HepG2 (cell line): ENCODE data around the gene CIAO2B. TPM values are rescaled to one million over a fixed set of nuclear protein-coding genes. Genes with fewer than 3 reads are reported as not detected.

Experiments
- ATAC-seq: fragments of 200-7000 bp; cut with Tn5 transposase; 3 replicates; pipeline ENCODE4 v1.9.1; 2020; ENCODE audit warnings: mild to moderate bottlenecking, moderate library complexity
- BruUV-seq: library from RNA; stranded (reverse); fragments of 400-500 nt; replicated peaks from 2 replicates; lab custom pipeline; 2021; lab: Mats Ljungman, UMichigan
- CTCF ChIA-PET: fragments of 300-600 bp; formaldehyde crosslinking; extraction: SDS; loops from one replicate; lab custom pipeline; 2021; ENCODE audit warnings: low total read pairs, inconsistent platforms, low intra/inter-chr PET ratio; lab: Yijun Ruan, JAX
- POLR2A ChIA-PET: fragments of 350-600 bp; sonication (Branson Sonifier 250); formaldehyde crosslinking; loops from one replicate; lab custom pipeline; 2020; ENCODE audit warnings: antibody characterized with exemption, inconsistent platforms; lab: Yijun Ruan, JAX
- DNase-seq: peaks from one replicate; pipeline ENCODE4 v3.0.0-alpha.2; 2015; ENCODE audit warnings: low spot score
- FAIRE-seq: peaks from 3 replicates; lab custom pipeline; 2011; peaks lifted over from hg19 to GRCh38; lab: Jason Lieb, UNC
- H2AFZ ChIP-seq: one replicate; pipeline ENCODE4 v1.6.1; 2011; ENCODE audit warnings: low read length, inconsistent platforms
- H3K27ac ChIP-seq: fragments of 300-600 bp; 3 replicates; pipeline ENCODE4 v1.8.0; 2011; ENCODE audit warnings: mixed run types, mild to moderate bottlenecking, mixed read lengths, low read length, inconsistent platforms; ENCODE audit not compliant: insufficient read depth; ENCODE audit errors: extremely low read length
- H3K27me3 ChIP-seq, 2 experiments: fragments of 200-600 bp in 1 of 2; 2 replicates in 1 of 2; 3 replicates in 1 of 2; pipeline versions ENCODE4 v1.6.0 to v1.8.0; 2011; ENCODE audit warnings: low read length in 2 of 2, mild to moderate bottlenecking in 2 of 2, moderate library complexity in 2 of 2, inconsistent platforms in 1 of 2; ENCODE audit not compliant: insufficient read depth in 2 of 2, control insufficient read depth in 1 of 2
- H3K36me3 ChIP-seq, 2 experiments: fragments of 200-600 bp in 1 of 2; replicated peaks in 1 of 2; 2 replicates in 1 of 2; 3 replicates in 1 of 2; pipeline versions ENCODE4 v1.5.1 to v1.8.0; 2011; ENCODE audit warnings: low read length in 2 of 2, inconsistent platforms in 1 of 2; ENCODE audit not compliant: insufficient read depth in 2 of 2, control insufficient read depth in 1 of 2
- H3K4me1 ChIP-seq: 2 replicates; pipeline ENCODE4 v1.5.1; 2012; ENCODE audit warnings: low read length, inconsistent platforms; ENCODE audit not compliant: insufficient read depth
- H3K4me2 ChIP-seq: 2 replicates; pipeline ENCODE4 v1.6.0; 2011; ENCODE audit warnings: low read depth, low read length, inconsistent platforms
- H3K4me3 ChIP-seq, 3 experiments: fragments of 200-600 bp in 1 of 3; sonication (generic), shearing (Covaris generic) in 1 of 3; replicated peaks in 1 of 3; 2 replicates each; pipeline ENCODE4 v1.5.1; 2011 to 2016; ENCODE audit warnings: low read length in 3 of 3, inconsistent platforms in 2 of 3, low read depth in 2 of 3, mild to moderate bottlenecking in 2 of 3, control low read depth in 1 of 3, mixed read lengths in 1 of 3; ENCODE audit not compliant: insufficient read depth in 1 of 3
- H3K79me2 ChIP-seq: one replicate; pipeline ENCODE4 v1.6.1; 2011; ENCODE audit warnings: low read length, inconsistent platforms; ENCODE audit not compliant: insufficient read depth
- H3K9ac ChIP-seq: 2 replicates; pipeline ENCODE4 v1.6.0; 2011; ENCODE audit warnings: mild to moderate bottlenecking, low read depth, low read length, inconsistent platforms; ENCODE audit not compliant: insufficient read depth
- H3K9me3 ChIP-seq: 2 replicates; pipeline ENCODE4 v1.5.1; 2012; ENCODE audit warnings: mild to moderate bottlenecking, low read length
- H4K20me1 ChIP-seq: 2 replicates; pipeline ENCODE4 v1.6.0; 2011; ENCODE audit warnings: inconsistent platforms, mild to moderate bottlenecking, low read length, moderate library complexity; ENCODE audit not compliant: insufficient read depth
- FOXM1 ChIP-seq: sonication (generic); formaldehyde crosslinking; IDR thresholded peaks from 2 replicates; pipeline ENCODE4 v1.5.0; 2020; ENCODE audit warnings: missing genetic modification reagents
- RBM39 ChIP-seq: fragments of 200-400 bp; formaldehyde crosslinking; IDR thresholded peaks from one replicate; pipeline ENCODE4 v1.6.1; 2018; ENCODE audit warnings: antibody characterized with exemption, mild to moderate bottlenecking, low read depth, low read length; ENCODE audit not compliant: poor library complexity, severe bottlenecking
- SAFB2 ChIP-seq: sonication (generic); formaldehyde crosslinking; IDR thresholded peaks from 2 replicates; pipeline ENCODE4 v1.5.1; 2020; ENCODE audit warnings: missing genetic modification reagents, low read depth, mild to moderate bottlenecking, borderline replicate concordance
- SAP130 ChIP-seq: IDR thresholded peaks from 2 replicates; pipeline ENCODE4 v1.6.1; 2016; ENCODE audit warnings: low read depth
- SPEN ChIP-seq: sonication (generic); formaldehyde crosslinking; IDR thresholded peaks from 2 replicates; pipeline ENCODE4 v1.5.1; 2020; ENCODE audit warnings: low read depth, mild to moderate bottlenecking, missing genetic modification reagents
- ZNF326 ChIP-seq: sonication (generic); formaldehyde crosslinking; IDR thresholded peaks from 2 replicates; pipeline ENCODE4 v1.4.0; 2020; ENCODE audit warnings: missing genetic modification reagents, borderline replicate concordance
- WGBS: methylation state at CpG from one replicate; pipeline ENCODE4 v1.1.6; 2017; ENCODE audit warnings: low lambda C conversion rate; 5-methylcytosine and 5-hydroxymethylcytosine counted together
- in situ Hi-C: cut with HindIII; loops from 2 replicates; pipeline ENCODE4 v1.10.0; 2017; ENCODE audit warnings: low pct_unique_long_range_greater_than_20kb; ENCODE audit not compliant: extremely low pct_ligation_motif_present
- intact Hi-C: fragments of 100-400 bp; cut with micrococcal nuclease; formaldehyde crosslinking; loops from one replicate; pipeline ENCODE4 v1.10.0; 2022; ENCODE audit not compliant: unreplicated experiment
- polyA plus RNA-seq, 8 experiments: library from polyadenylated mRNA; depleted of rRNA in 3 of 8; stranded (reverse) in 7 of 8; unstranded in 1 of 8; fragments of >200 nt; fragmentation: Illumina TruSeq in 4 of 8; extraction: Trizol in 4 of 8; gene quantifications; 2 replicates each; pipeline versions ENCODE4 v1.2.1 to v1.2.3, GENCODE V29; 2011 to 2016; ENCODE audit warnings: low read depth in 4 of 8, missing spikeins in 1 of 8, mixed read lengths in 1 of 8; ENCODE audit not compliant: insufficient read depth in 1 of 8
- total RNA-seq, 5 experiments: library from RNA; depleted of rRNA; stranded (reverse); fragments of >200 nt; fragmentation: Illumina TruSeq; extraction: Trizol; gene quantifications; 2 replicates each; pipeline ENCODE4 v1.2.3, GENCODE V29; 2016; ENCODE audit warnings: low read depth in 1 of 5
- TF ChIP-seq, protein P1 (sequence below): sonication (generic); formaldehyde crosslinking; IDR thresholded peaks from 2 replicates; pipeline ENCODE4 v1.4.0; 2020; ENCODE audit warnings: missing genetic modification reagents
- TF ChIP-seq, protein P2 (sequence below): sonication (generic); formaldehyde crosslinking; IDR thresholded peaks from 2 replicates; pipeline ENCODE4 v1.9.0; 2022; ENCODE audit warnings: missing genetic modification reagents, mild to moderate bottlenecking, borderline replicate concordance

CIAO2B gene
- total and polyA plus RNA-seq, 2 of the 13 experiments (the other 11 are each of a cell fraction or from before 2014, with no cell fraction given) = 157 to 293 TPM

DNA sequence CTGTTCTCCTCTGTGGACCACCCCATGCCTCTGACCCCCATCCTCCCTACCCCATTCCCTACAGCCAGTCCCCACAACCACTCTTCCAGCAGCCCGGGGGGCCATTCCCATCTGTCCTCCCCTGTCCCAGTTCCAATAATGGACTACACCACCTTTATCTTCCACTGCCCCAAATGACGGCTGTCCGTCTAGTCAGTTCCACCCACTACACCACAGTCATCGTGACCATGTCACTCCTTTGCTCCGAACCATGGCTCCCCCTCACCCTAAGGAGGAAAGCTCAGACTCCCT is 38.6 kb downstream of the CIAO2B start:
- ATAC-seq (no peak; the same call in 2 of the 3 replicates), DNase-seq (no peak), FAIRE-seq (no peak)
- H3K9ac ChIP-seq = no peak overlapping the region
- intact Hi-C loops (loop anchor here (1.0 to 10.0 kb wide), 4 partner anchors 29 to 259 kb away; partner anchors contain the start of genes B3GNT9, FBXL8 and TRADD), in situ Hi-C loops (no loop called here)
- no peak overlapping the region for H3K4me3 ChIP-seq
- H3K27me3 ChIP-seq = peaks cover 0 to 2% of the 10 kb centered on the region in 2 experiments; a peak in 1 of 5 replicates
- no peaks in the 10 kb centered on the region for H4K20me1 ChIP-seq
- H3K36me3 ChIP-seq = no peaks in the 10 kb centered on the region; a peak in 1 of 5 replicates
- no peaks in the 10 kb centered on the region for H3K79me2 ChIP-seq
- POLR2A ChIA-PET = interaction anchor here (0.9 to 2.2 kb wide), 4 partner anchors 9 to 39 kb away, joined by 3 to 13 read pairs (median 6); partner anchors contain the start of genes CDH16 and CIAO2B
- no TSS peak for BruUV-seq
- no peak overlapping the region for H2AFZ ChIP-seq
- H3K27ac ChIP-seq = no peak overlapping the region
- H3K4me2 ChIP-seq = peak overlapping the region; percentile 34; the same call in 1 of the 2 replicates
- H3K4me1 ChIP-seq = peaks cover 66% of the 10 kb centered on the region
- no peak for TF ChIP-seq SAP130 (CRISPR knock-in tag)
- TF ChIP-seq, protein P1, sequence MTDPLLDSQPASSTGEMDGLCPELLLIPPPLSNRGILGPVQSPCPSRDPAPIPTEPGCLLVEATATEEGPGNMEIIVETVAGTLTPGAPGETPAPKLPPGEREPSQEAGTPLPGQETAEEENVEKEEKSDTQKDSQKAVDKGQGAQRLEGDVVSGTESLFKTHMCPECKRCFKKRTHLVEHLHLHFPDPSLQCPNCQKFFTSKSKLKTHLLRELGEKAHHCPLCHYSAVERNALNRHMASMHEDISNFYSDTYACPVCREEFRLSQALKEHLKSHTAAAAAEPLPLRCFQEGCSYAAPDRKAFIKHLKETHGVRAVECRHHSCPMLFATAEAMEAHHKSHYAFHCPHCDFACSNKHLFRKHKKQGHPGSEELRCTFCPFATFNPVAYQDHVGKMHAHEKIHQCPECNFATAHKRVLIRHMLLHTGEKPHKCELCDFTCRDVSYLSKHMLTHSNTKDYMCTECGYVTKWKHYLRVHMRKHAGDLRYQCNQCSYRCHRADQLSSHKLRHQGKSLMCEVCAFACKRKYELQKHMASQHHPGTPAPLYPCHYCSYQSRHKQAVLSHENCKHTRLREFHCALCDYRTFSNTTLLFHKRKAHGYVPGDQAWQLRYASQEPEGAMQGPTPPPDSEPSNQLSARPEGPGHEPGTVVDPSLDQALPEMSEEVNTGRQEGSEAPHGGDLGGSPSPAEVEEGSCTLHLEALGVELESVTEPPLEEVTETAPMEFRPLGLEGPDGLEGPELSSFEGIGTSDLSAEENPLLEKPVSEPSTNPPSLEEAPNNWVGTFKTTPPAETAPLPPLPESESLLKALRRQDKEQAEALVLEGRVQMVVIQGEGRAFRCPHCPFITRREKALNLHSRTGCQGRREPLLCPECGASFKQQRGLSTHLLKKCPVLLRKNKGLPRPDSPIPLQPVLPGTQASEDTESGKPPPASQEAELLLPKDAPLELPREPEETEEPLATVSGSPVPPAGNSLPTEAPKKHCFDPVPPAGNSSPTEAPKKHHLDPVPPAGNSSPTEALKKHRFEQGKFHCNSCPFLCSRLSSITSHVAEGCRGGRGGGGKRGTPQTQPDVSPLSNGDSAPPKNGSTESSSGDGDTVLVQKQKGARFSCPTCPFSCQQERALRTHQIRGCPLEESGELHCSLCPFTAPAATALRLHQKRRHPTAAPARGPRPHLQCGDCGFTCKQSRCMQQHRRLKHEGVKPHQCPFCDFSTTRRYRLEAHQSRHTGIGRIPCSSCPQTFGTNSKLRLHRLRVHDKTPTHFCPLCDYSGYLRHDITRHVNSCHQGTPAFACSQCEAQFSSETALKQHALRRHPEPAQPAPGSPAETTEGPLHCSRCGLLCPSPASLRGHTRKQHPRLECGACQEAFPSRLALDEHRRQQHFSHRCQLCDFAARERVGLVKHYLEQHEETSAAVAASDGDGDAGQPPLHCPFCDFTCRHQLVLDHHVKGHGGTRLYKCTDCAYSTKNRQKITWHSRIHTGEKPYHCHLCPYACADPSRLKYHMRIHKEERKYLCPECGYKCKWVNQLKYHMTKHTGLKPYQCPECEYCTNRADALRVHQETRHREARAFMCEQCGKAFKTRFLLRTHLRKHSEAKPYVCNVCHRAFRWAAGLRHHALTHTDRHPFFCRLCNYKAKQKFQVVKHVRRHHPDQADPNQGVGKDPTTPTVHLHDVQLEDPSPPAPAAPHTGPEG (CRISPR knock-in tag) = no peak
- TF ChIP-seq RBM39 = no peak
- no peak for TF ChIP-seq FOXM1 (CRISPR knock-in tag)
- TF ChIP-seq SPEN (CRISPR knock-in tag) = 0 out of 2 replicates have a peak, but pooled peaks have one; percentile 15
- TF ChIP-seq, protein P2, sequence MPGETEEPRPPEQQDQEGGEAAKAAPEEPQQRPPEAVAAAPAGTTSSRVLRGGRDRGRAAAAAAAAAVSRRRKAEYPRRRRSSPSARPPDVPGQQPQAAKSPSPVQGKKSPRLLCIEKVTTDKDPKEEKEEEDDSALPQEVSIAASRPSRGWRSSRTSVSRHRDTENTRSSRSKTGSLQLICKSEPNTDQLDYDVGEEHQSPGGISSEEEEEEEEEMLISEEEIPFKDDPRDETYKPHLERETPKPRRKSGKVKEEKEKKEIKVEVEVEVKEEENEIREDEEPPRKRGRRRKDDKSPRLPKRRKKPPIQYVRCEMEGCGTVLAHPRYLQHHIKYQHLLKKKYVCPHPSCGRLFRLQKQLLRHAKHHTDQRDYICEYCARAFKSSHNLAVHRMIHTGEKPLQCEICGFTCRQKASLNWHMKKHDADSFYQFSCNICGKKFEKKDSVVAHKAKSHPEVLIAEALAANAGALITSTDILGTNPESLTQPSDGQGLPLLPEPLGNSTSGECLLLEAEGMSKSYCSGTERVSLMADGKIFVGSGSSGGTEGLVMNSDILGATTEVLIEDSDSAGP (CRISPR knock-in tag) = no peak
- TF ChIP-seq SAFB2 (CRISPR knock-in tag) = no peak
- TF ChIP-seq ZNF326 (CRISPR knock-in tag) = no peak
- WGBS = 69% methylated on average over 5 of the region's 5 CpGs
- CTCF ChIA-PET = interaction anchor here (0.7 to 3.3 kb wide), 10 partner anchors 14 to 290 kb away, joined by 3 to 37 read pairs (median 8); partner anchors contain the start of genes CES3 and RRAD
- no peaks in the 10 kb centered on the region for H3K9me3 ChIP-seq
